DOHH2 (cell line): ENCODE data around the gene SUSD4.

ENCODE experiments used
- CTCF ChIP-seq: fragments of 200-600 bp; sonication (generic); IDR thresholded peaks from one replicate; pipeline ENCODE4 v1.5.1; 2014; ENCODE audit warnings: antibody characterized with exemption, mild to moderate bottlenecking, low read depth, low read length; ENCODE audit not compliant: poor library complexity, severe bottlenecking
- EZH2phosphoT487 ChIP-seq: fragments of 200-600 bp; sonication (generic); IDR thresholded peaks from 2 replicates; pipeline ENCODE4 v1.6.1; 2017; ENCODE audit warnings: borderline replicate concordance, mild to moderate bottlenecking, antibody characterized with exemption, low read length, moderate library complexity, mixed read lengths

- TF ChIP-seq CTCF = no peak
- no peak for TF ChIP-seq EZH2phosphoT487
These were observed 30.3 kb upstream of the SUSD4 start for GRCh38 chr1:223394242-223394641.
